H9 (cell line): ENCODE data around the gene RPL22. TPM values are rescaled to one million over a fixed set of nuclear protein-coding genes. Genes with fewer than 3 reads are reported as not detected.

Experiments used
- DNase-seq: peaks from one replicate; pipeline ENCODE4 v3.0.0-alpha.2; 2017
- H2AFZ ChIP-seq: one replicate; pipeline ENCODE4 v1.6.1; 2013; ENCODE audit warnings: mild to moderate bottlenecking, low read length, control low read depth, moderate library complexity
- H2AK5ac ChIP-seq: 2 replicates; pipeline ENCODE4 v1.6.1; 2013; ENCODE audit warnings: low read length, control low read depth, mixed read lengths; ENCODE audit not compliant: insufficient read length
- H2BK120ac ChIP-seq: one replicate; pipeline ENCODE4 v1.6.1; 2013; ENCODE audit warnings: low read depth, mild to moderate bottlenecking, low read length, control low read depth, inconsistent platforms; ENCODE audit not compliant: poor library complexity, severe bottlenecking
- H2BK12ac ChIP-seq: 2 replicates; pipeline ENCODE4 v1.6.1; 2013; ENCODE audit warnings: low read length, control low read depth, mixed read lengths, low read depth; ENCODE audit not compliant: insufficient read length
- H2BK15ac ChIP-seq: 2 replicates; pipeline ENCODE4 v1.6.1; 2013; ENCODE audit warnings: low read depth, low read length, control low read depth
- H2BK20ac ChIP-seq: one replicate; pipeline ENCODE4 v1.6.1; 2013; ENCODE audit warnings: low read depth, mild to moderate bottlenecking, low read length, control low read depth, inconsistent platforms; ENCODE audit not compliant: poor library complexity, severe bottlenecking
- H2BK5ac ChIP-seq: 2 replicates; pipeline ENCODE4 v1.6.1; 2013; ENCODE audit warnings: low read length, control low read depth, mixed read lengths; ENCODE audit not compliant: insufficient read length
- H3K14ac ChIP-seq: 2 replicates; pipeline ENCODE4 v1.6.1; 2013; ENCODE audit warnings: low read length, control low read depth; ENCODE audit not compliant: insufficient read depth
- H3K18ac ChIP-seq: 2 replicates; pipeline ENCODE4 v1.6.1; 2013; ENCODE audit warnings: low read depth, mild to moderate bottlenecking, mixed read lengths, low read length, control low read depth; ENCODE audit not compliant: insufficient read length
- H3K23ac ChIP-seq: 2 replicates; pipeline ENCODE4 v1.6.1; 2013; ENCODE audit warnings: low read length, control low read depth, mixed read lengths, low read depth; ENCODE audit not compliant: insufficient read length
- H3K23me2 ChIP-seq: 2 replicates; pipeline ENCODE4 v1.6.1; 2013; ENCODE audit warnings: low read depth, mild to moderate bottlenecking, mixed read lengths, low read length, control low read depth; ENCODE audit not compliant: insufficient read length, poor library complexity, severe bottlenecking
- H3K27ac ChIP-seq: 2 replicates; pipeline ENCODE4 v1.5.1; 2013; ENCODE audit warnings: low read length, control low read depth, mixed read lengths, low read depth; ENCODE audit not compliant: insufficient read length
- H3K27me3 ChIP-seq: 2 replicates; pipeline ENCODE4 v1.6.1; 2013; ENCODE audit warnings: low read length, control low read depth, inconsistent platforms; ENCODE audit not compliant: insufficient read depth
- H3K4ac ChIP-seq: 2 replicates; pipeline ENCODE4 v1.6.1; 2013; ENCODE audit warnings: low read depth, mild to moderate bottlenecking, control low read depth, inconsistent platforms, low read length, moderate library complexity
- H3K4me1 ChIP-seq: 2 replicates; pipeline ENCODE4 v1.6.1; 2013; ENCODE audit warnings: low read length, control low read depth, inconsistent platforms; ENCODE audit not compliant: insufficient read depth
- H3K4me2 ChIP-seq: 2 replicates; pipeline ENCODE4 v1.6.1; 2013; ENCODE audit warnings: low read length, control low read depth, mixed read lengths; ENCODE audit not compliant: insufficient read length, insufficient read depth
- H3K56ac ChIP-seq: 2 replicates; pipeline ENCODE4 v1.6.1; 2013; ENCODE audit warnings: low read depth, mild to moderate bottlenecking, mixed read lengths, low read length, control low read depth; ENCODE audit not compliant: insufficient read length
- H3K79me1 ChIP-seq: 2 replicates; pipeline ENCODE4 v1.6.1; 2013; ENCODE audit warnings: low read depth, mild to moderate bottlenecking, moderate library complexity, low read length, control low read depth, inconsistent platforms; ENCODE audit not compliant: insufficient read depth, poor library complexity, severe bottlenecking
- H3K79me2 ChIP-seq: 2 replicates; pipeline ENCODE4 v1.6.1; 2013; ENCODE audit warnings: low read length, control low read depth, inconsistent platforms; ENCODE audit not compliant: insufficient read depth
- H3K9ac ChIP-seq: 2 replicates; pipeline ENCODE4 v1.6.1; 2013; ENCODE audit warnings: low read length, control low read depth, mixed read lengths; ENCODE audit not compliant: insufficient read length; ENCODE audit errors: extremely low read depth
- H3K9me3 ChIP-seq: one replicate; pipeline ENCODE4 v1.6.1; 2013; ENCODE audit warnings: low read depth, low read length, inconsistent platforms; ENCODE audit not compliant: control insufficient read depth
- H3T11ph ChIP-seq: one replicate; pipeline ENCODE4 v1.6.1; 2013; ENCODE audit warnings: mild to moderate bottlenecking, low read length, control low read depth, inconsistent platforms
- H4K20me1 ChIP-seq: one replicate; pipeline ENCODE4 v1.6.1; 2013; ENCODE audit not compliant: control insufficient read depth, insufficient read length, insufficient read depth
- H4K5ac ChIP-seq: 2 replicates; pipeline ENCODE4 v1.6.1; 2013; ENCODE audit warnings: low read depth, mild to moderate bottlenecking, mixed read lengths, low read length, control low read depth; ENCODE audit not compliant: insufficient read length
- H4K8ac ChIP-seq: replicated peaks from 2 replicates; pipeline ENCODE4 v1.6.1; 2013; ENCODE audit warnings: low read length, control low read depth, mixed read lengths, low read depth; ENCODE audit not compliant: insufficient read length
- H4K91ac ChIP-seq: 2 replicates; pipeline ENCODE4 v1.6.1; 2013; ENCODE audit warnings: low read depth, mild to moderate bottlenecking, moderate library complexity, mixed read lengths, low read length, control low read depth; ENCODE audit not compliant: insufficient read length
- H3K27ac Mint-ChIP-seq, 3 experiments: 2 replicates in 2 of 3; 3 replicates in 1 of 3; pipeline ENCODE4 v1.8.0; 2020 to 2021; ENCODE audit warnings: mixed read lengths in 3 of 3, mild to moderate bottlenecking in 1 of 3, moderate library complexity in 1 of 3
- H3K27me3 Mint-ChIP-seq: 2 replicates; pipeline ENCODE4 v1.8.0; 2021; ENCODE audit warnings: low read depth, mild to moderate bottlenecking, moderate library complexity, mixed read lengths
- H3K36me3 Mint-ChIP-seq, 3 experiments: 2 replicates in 2 of 3; 3 replicates in 1 of 3; pipeline ENCODE4 v1.8.0; 2020 to 2021; ENCODE audit warnings: low read depth in 3 of 3, mixed read lengths in 3 of 3; ENCODE audit not compliant: insufficient read depth in 1 of 3
- H3K4me1 Mint-ChIP-seq, 2 experiments: 2 replicates each; pipeline ENCODE4 v1.8.0; 2020; ENCODE audit warnings: mixed read lengths in 2 of 2
- H3K4me3 Mint-ChIP-seq, 2 experiments: 2 replicates in 1 of 2; 3 replicates in 1 of 2; pipeline ENCODE4 v1.8.0; 2020 to 2021; ENCODE audit warnings: mild to moderate bottlenecking in 2 of 2, mixed read lengths in 2 of 2, moderate library complexity in 1 of 2
- H3K9me3 Mint-ChIP-seq, 2 experiments: 2 replicates in 1 of 2; 3 replicates in 1 of 2; pipeline ENCODE4 v1.8.0; 2020; ENCODE audit warnings: mild to moderate bottlenecking in 2 of 2, mixed read lengths in 2 of 2, moderate library complexity in 1 of 2
- WGBS: extraction: QIAGEN DNeasy Blood & Tissue Kit; methylation state at CpG from one replicate; pipeline ENCODE4 v1.1.7; 2013; ENCODE audit warnings: missing lambda C conversion rate, low lambda C conversion rate, mixed read lengths; ENCODE audit not compliant: insufficient read length; ENCODE audit errors: extremely low coverage; 5-methylcytosine and 5-hydroxymethylcytosine counted together
- total RNA-seq: library from RNA; stranded (reverse); gene quantifications from 2 replicates; pipeline ENCODE4 v1.2.1, GENCODE V29; 2021
- TF ChIP-seq, protein P1 (sequence below): fragments of 200-600 bp; sonication (generic); conservative IDR thresholded peaks from 3 replicates; pipeline ENCODE4 v1.8.0; 2021; ENCODE audit warnings: antibody characterized with exemption, mild to moderate bottlenecking

Gene RPL22
- total RNA-seq, 1 experiment from 2014 or later = 582 TPM

DNA sequence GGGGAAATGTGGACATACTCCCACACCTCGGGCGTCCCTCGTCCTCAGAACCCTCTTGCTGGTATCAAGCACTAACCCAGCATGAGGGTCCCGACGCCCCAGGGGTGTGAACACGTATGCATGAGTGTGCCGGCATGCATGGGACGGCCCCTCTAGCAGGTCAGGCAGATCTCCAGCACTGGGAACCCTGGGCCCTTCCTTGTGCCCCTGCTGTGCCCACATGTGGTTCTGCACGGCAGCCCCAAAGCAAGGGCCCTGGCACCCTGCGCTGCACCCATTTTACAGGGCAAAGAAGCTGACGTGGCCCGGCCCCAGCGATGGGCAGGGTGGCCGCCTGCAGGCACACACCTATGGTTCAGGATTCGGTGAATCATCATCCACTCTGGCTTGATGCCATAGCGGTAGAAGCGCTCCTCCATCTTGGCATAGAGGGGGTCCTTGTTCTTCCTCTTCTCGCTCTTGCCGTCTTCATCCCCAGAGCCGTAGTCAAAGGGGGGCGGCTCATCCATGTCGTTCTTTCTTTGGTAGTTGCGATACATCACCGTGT is 53.5 kb downstream of the RPL22 start:
- Histone ChIP-seq H4K8ac (no peak overlapping the region), H2BK12ac (no peak overlapping the region), H2BK120ac (no peak overlapping the region), H2BK20ac (no peak overlapping the region), H3T11ph (no peak overlapping the region), H3K9ac (no peak overlapping the region), H3K79me2 (no peaks in the 10 kb centered on the region), H3K4me2 (no peak overlapping the region), H3K9me3 (no peaks in the 10 kb centered on the region), H4K20me1 (no peaks in the 10 kb centered on the region), H3K18ac (no peak overlapping the region), H4K5ac (no peak overlapping the region), H3K79me1 (no peaks in the 10 kb centered on the region), H3K23me2 (peaks cover 7% of the 10 kb centered on the region), H2BK5ac (no peak overlapping the region), H3K23ac (no peak overlapping the region), H3K14ac (no peak overlapping the region), H2AK5ac (no peak overlapping the region), H3K27ac (no peak overlapping the region), H2AFZ (no peak overlapping the region), H3K27me3 (peaks cover 9% of the 10 kb centered on the region; the same call in 1 of the 2 replicates), H4K91ac (no peak overlapping the region), H3K56ac (no peak overlapping the region), H3K4me1 (no peaks in the 10 kb centered on the region), H3K4ac (no peak overlapping the region), H2BK15ac (no peak overlapping the region)
- H3K4me1 Mint-ChIP-seq = peaks cover 2 to 9% of the 10 kb centered on the region in 2 experiments; a peak in 2 of 4 replicates
- H3K4me3 Mint-ChIP-seq = no peak overlapping the region
- WGBS = no CpG with 5 or more reads among the region's 24 CpGs
- DNase-seq = no peak
- no peaks in the 10 kb centered on the region for H3K36me3 Mint-ChIP-seq
- peaks cover 47% of the 10 kb centered on the region for H3K27me3 Mint-ChIP-seq
- H3K27ac Mint-ChIP-seq = no peak overlapping the region; a peak in 1 of 7 replicates
- no peaks in the 10 kb centered on the region for H3K9me3 Mint-ChIP-seq
- TF ChIP-seq, protein P1, sequence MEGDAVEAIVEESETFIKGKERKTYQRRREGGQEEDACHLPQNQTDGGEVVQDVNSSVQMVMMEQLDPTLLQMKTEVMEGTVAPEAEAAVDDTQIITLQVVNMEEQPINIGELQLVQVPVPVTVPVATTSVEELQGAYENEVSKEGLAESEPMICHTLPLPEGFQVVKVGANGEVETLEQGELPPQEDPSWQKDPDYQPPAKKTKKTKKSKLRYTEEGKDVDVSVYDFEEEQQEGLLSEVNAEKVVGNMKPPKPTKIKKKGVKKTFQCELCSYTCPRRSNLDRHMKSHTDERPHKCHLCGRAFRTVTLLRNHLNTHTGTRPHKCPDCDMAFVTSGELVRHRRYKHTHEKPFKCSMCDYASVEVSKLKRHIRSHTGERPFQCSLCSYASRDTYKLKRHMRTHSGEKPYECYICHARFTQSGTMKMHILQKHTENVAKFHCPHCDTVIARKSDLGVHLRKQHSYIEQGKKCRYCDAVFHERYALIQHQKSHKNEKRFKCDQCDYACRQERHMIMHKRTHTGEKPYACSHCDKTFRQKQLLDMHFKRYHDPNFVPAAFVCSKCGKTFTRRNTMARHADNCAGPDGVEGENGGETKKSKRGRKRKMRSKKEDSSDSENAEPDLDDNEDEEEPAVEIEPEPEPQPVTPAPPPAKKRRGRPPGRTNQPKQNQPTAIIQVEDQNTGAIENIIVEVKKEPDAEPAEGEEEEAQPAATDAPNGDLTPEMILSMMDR = no peak
